HepG2 (cell line): ENCODE data around the gene NOB1. TPM values are rescaled to one million over a fixed set of nuclear protein-coding genes. Genes with fewer than 3 reads are reported as not detected.

Experiments
- NRL ChIP-seq: sonication (generic); formaldehyde crosslinking; IDR thresholded peaks from 2 replicates; pipeline ENCODE4 v1.5.0; 2020; ENCODE audit warnings: missing genetic modification reagents, mild to moderate bottlenecking, moderate library complexity, borderline replicate concordance
- PHF20 ChIP-seq: sonication (generic); formaldehyde crosslinking; IDR thresholded peaks from 2 replicates; pipeline ENCODE4 v1.5.0; 2020; ENCODE audit warnings: mild to moderate bottlenecking, missing genetic modification reagents
- RBM39 ChIP-seq: fragments of 200-400 bp; formaldehyde crosslinking; IDR thresholded peaks from one replicate; pipeline ENCODE4 v1.6.1; 2018; ENCODE audit warnings: antibody characterized with exemption, mild to moderate bottlenecking, low read depth, low read length; ENCODE audit not compliant: poor library complexity, severe bottlenecking
- SCMH1 ChIP-seq: sonication (generic); formaldehyde crosslinking; IDR thresholded peaks from 2 replicates; pipeline ENCODE4 v1.9.0; 2021; ENCODE audit warnings: missing genetic modification reagents, mild to moderate bottlenecking, borderline replicate concordance
- SYNCRIP ChIP-seq: fragments of 200-400 bp; formaldehyde crosslinking; IDR thresholded peaks from 2 replicates; pipeline ENCODE4 v1.6.1; 2018; ENCODE audit warnings: mild to moderate bottlenecking, low read depth, low read length; ENCODE audit not compliant: insufficient read depth
- THAP8 ChIP-seq: sonication (generic); formaldehyde crosslinking; IDR thresholded peaks from 2 replicates; pipeline ENCODE4 v1.5.1; 2020; ENCODE audit warnings: missing genetic modification reagents, mild to moderate bottlenecking, borderline replicate concordance
- ZFP36L1 ChIP-seq: sonication (generic); formaldehyde crosslinking; IDR thresholded peaks from 2 replicates; pipeline ENCODE4 v1.8.0; 2022; ENCODE audit warnings: mild to moderate bottlenecking, missing genetic modification reagents, moderate library complexity
- ZNF687 ChIP-seq: sonication (generic); formaldehyde crosslinking; IDR thresholded peaks from 2 replicates; pipeline ENCODE4 v1.5.1; 2020; ENCODE audit warnings: mild to moderate bottlenecking, missing genetic modification reagents, moderate library complexity
- polyA plus RNA-seq, 8 experiments: library from polyadenylated mRNA; depleted of rRNA in 3 of 8; stranded (reverse) in 7 of 8; unstranded in 1 of 8; fragments of >200 nt; fragmentation: Illumina TruSeq in 4 of 8; extraction: Trizol in 4 of 8; gene quantifications; 2 replicates each; pipeline versions ENCODE4 v1.2.1 to v1.2.3, GENCODE V29; 2011 to 2016; ENCODE audit warnings: low read depth in 4 of 8, missing spikeins in 1 of 8, mixed read lengths in 1 of 8; ENCODE audit not compliant: insufficient read depth in 1 of 8
- total RNA-seq, 5 experiments: library from RNA; depleted of rRNA; stranded (reverse); fragments of >200 nt; fragmentation: Illumina TruSeq; extraction: Trizol; gene quantifications; 2 replicates each; pipeline ENCODE4 v1.2.3, GENCODE V29; 2016; ENCODE audit warnings: low read depth in 1 of 5
- TF ChIP-seq, protein P1 (sequence below): sonication (generic); formaldehyde crosslinking; IDR thresholded peaks from 2 replicates; pipeline ENCODE4 v1.8.1; 2023; ENCODE audit warnings: missing genetic modification reagents, inconsistent platforms, borderline replicate concordance
- TF ChIP-seq, protein P2 (sequence below), 2 experiments: fragments of 450-650 bp in 1 of 2; sonication (generic) in 1 of 2; formaldehyde crosslinking; IDR thresholded peaks; 2 replicates each; pipeline versions ENCODE4 v1.5.0 to v1.8.0; 2020 to 2022; ENCODE audit warnings: mild to moderate bottlenecking in 1 of 2, missing genetic modification reagents in 1 of 2

Gene NOB1
- total and polyA plus RNA-seq, 2 of the 13 experiments (the other 11 are each of a cell fraction or from before 2014, with no cell fraction given) = 47.1 to 162 TPM

GRCh38 chr16:69741951-69742904, 12.5 kb downstream of the NOB1 start (continued):
- TF ChIP-seq ZNF687 (CRISPR knock-in tag) = peak; percentile 37
- TF ChIP-seq SYNCRIP = no peak
- TF ChIP-seq, protein P1, sequence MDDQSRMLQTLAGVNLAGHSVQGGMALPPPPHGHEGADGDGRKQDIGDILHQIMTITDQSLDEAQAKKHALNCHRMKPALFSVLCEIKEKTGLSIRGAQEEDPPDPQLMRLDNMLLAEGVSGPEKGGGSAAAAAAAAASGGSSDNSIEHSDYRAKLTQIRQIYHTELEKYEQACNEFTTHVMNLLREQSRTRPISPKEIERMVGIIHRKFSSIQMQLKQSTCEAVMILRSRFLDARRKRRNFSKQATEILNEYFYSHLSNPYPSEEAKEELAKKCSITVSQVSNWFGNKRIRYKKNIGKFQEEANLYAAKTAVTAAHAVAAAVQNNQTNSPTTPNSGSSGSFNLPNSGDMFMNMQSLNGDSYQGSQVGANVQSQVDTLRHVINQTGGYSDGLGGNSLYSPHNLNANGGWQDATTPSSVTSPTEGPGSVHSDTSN = no peak
- TF ChIP-seq PHF20 (CRISPR knock-in tag) = no peak
- TF ChIP-seq, protein P2, sequence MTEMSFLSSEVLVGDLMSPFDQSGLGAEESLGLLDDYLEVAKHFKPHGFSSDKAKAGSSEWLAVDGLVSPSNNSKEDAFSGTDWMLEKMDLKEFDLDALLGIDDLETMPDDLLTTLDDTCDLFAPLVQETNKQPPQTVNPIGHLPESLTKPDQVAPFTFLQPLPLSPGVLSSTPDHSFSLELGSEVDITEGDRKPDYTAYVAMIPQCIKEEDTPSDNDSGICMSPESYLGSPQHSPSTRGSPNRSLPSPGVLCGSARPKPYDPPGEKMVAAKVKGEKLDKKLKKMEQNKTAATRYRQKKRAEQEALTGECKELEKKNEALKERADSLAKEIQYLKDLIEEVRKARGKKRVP (CRISPR knock-in tag; IDR thresholded peaks at IDR 0.05) = no peak
- TF ChIP-seq THAP8 (CRISPR knock-in tag) = no peak
- no peak for TF ChIP-seq NRL (CRISPR knock-in tag)
- TF ChIP-seq ZFP36L1 = no peak
- TF ChIP-seq RBM39 = peak; percentile 47
- TF ChIP-seq SCMH1 (CRISPR knock-in tag) = no peak
